ENCODE data around the gene ZNRF2. TPM values are rescaled to one million over a fixed set of nuclear protein-coding genes. Genes with fewer than 3 reads are reported as not detected.
"Not testable (repeated sequence)": the region's sequence is repeated elsewhere in the genome, so short reads cannot be mapped to it uniquely, and the experiment has no call there.

ZNRF2 gene
- total RNA-seq, 2 experiments from 2014 or later: 15.1 to 15.2 TPM

GRCh38 chr7:30251708-30252329, 32.6 kb upstream of the ZNRF2 start:
- ChIA-PET POLR2A (interaction anchor here (0.6 kb wide), 1 partner anchor 153 kb away, joined by 3 read pairs; no protein-coding TSS in a partner anchor), CTCF (interaction anchor here (1.1 kb wide), 2 partner anchors 24 to 190 kb away, joined by 3 to 5 read pairs; no protein-coding TSS in a partner anchor)
- H3K9me3 Mint-ChIP-seq (ENCODE audit: insufficient read depth): no peaks in the 10 kb centered on the region

GRCh38 chr7:30252885-30253795, 31.3 kb upstream of the ZNRF2 start:
- DNase-seq: no peak
- Mint-ChIP-seq H3K36me3 (ENCODE audit: low read depth) (no peaks in the 10 kb centered on the region), H3K4me3 (no peak overlapping the region), H3K27me3 (ENCODE audit: low read depth) (peaks cover 3% of the 10 kb centered on the region), H3K27ac (no peak overlapping the region), H3K4me1 (ENCODE audit: low read depth) (peaks cover 15% of the 10 kb centered on the region), H3K9me3 (ENCODE audit: insufficient read depth) (no peaks in the 10 kb centered on the region)
- ChIA-PET POLR2A (no interaction called here), CTCF (interaction anchor here (1.1 kb wide), 1 partner anchor 191 kb away, joined by 5 read pairs; no protein-coding TSS in a partner anchor)
- ATAC-seq: no peak

More at GRCh38 chr7:30251708-30252329, 32.6 kb upstream of the ZNRF2 start:
- H3K27ac Mint-ChIP-seq: no peak overlapping the region
- H3K27me3 Mint-ChIP-seq (ENCODE audit: low read depth): peaks cover 3% of the 10 kb centered on the region
- DNase-seq (no peak), ATAC-seq (no peak)
- H3K4me1 Mint-ChIP-seq (ENCODE audit: low read depth): peaks cover 15% of the 10 kb centered on the region
- H3K4me3 Mint-ChIP-seq: no peak overlapping the region
- H3K36me3 Mint-ChIP-seq (ENCODE audit: low read depth): no peaks in the 10 kb centered on the region

GRCh38 chr7:30253796-30254165, 30.6 kb upstream of the ZNRF2 start:
- DNase-seq (no peak), ATAC-seq (no peak)
- H3K36me3 Mint-ChIP-seq (ENCODE audit: low read depth): no peaks in the 10 kb centered on the region
- CTCF ChIA-PET: no interaction called here
- peaks cover 15% of the 10 kb centered on the region for H3K4me1 Mint-ChIP-seq (ENCODE audit: low read depth)
- no peak overlapping the region for H3K27ac Mint-ChIP-seq
- H3K4me3 Mint-ChIP-seq: no peak overlapping the region
- no peaks in the 10 kb centered on the region for H3K9me3 Mint-ChIP-seq (ENCODE audit: insufficient read depth)
- peaks cover 3% of the 10 kb centered on the region for H3K27me3 Mint-ChIP-seq (ENCODE audit: low read depth)
- POLR2A ChIA-PET: no interaction called here

GRCh38 chr7:30254248-30254647, 30.1 kb upstream of the ZNRF2 start:
- no peak overlapping the region for H3K27ac Mint-ChIP-seq
- no peaks in the 10 kb centered on the region for H3K36me3 Mint-ChIP-seq (ENCODE audit: low read depth)
- H3K9me3 Mint-ChIP-seq (ENCODE audit: insufficient read depth): no peaks in the 10 kb centered on the region
- ATAC-seq: no peak
- H3K4me3 Mint-ChIP-seq: no peak overlapping the region
- H3K4me1 Mint-ChIP-seq (ENCODE audit: low read depth): peaks cover 15% of the 10 kb centered on the region
- ChIA-PET CTCF (no interaction called here), POLR2A (no interaction called here)
- no peak for DNase-seq
- H3K27me3 Mint-ChIP-seq (ENCODE audit: low read depth): peaks cover 3% of the 10 kb centered on the region

GRCh38 chr7:30254717-30255063, 29.7 kb upstream of the ZNRF2 start:
- POLR2A ChIA-PET: no interaction called here
- no peak overlapping the region for H3K27ac Mint-ChIP-seq
- H3K9me3 Mint-ChIP-seq (ENCODE audit: insufficient read depth): no peaks in the 10 kb centered on the region
- peaks cover 3% of the 10 kb centered on the region for H3K27me3 Mint-ChIP-seq (ENCODE audit: low read depth)
- no peak for DNase-seq
- H3K4me1 Mint-ChIP-seq (ENCODE audit: low read depth): peaks cover 15% of the 10 kb centered on the region
- no peaks in the 10 kb centered on the region for H3K36me3 Mint-ChIP-seq (ENCODE audit: low read depth)
- ATAC-seq: no peak
- no peak overlapping the region for H3K4me3 Mint-ChIP-seq
- CTCF ChIA-PET: interaction anchor here (1.0 kb wide), 1 partner anchor 21 kb away, joined by 3 read pairs; no protein-coding TSS in a partner anchor

- Mint-ChIP-seq H3K4me3 (no peak overlapping the region), H3K4me1 (ENCODE audit: low read depth) (peaks cover 13% of the 10 kb centered on the region), H3K27me3 (ENCODE audit: low read depth) (peaks cover 3% of the 10 kb centered on the region), H3K9me3 (ENCODE audit: insufficient read depth) (no peaks in the 10 kb centered on the region), H3K27ac (no peak overlapping the region), H3K36me3 (ENCODE audit: low read depth) (no peaks in the 10 kb centered on the region)
- ATAC-seq (no peak), DNase-seq (no peak)
- POLR2A ChIA-PET: no interaction called here
- CTCF ChIA-PET: interaction anchor here (1.0 kb wide), 1 partner anchor 20 kb away, joined by 3 read pairs; no protein-coding TSS in a partner anchor
Measured at GRCh38 chr7:30255064-30255769, 29.2 kb upstream of the ZNRF2 start.

- H3K27ac Mint-ChIP-seq: no peak overlapping the region
- CTCF ChIA-PET: no interaction called here
- H3K27me3 Mint-ChIP-seq (ENCODE audit: low read depth): peaks cover 3% of the 10 kb centered on the region
- no peaks in the 10 kb centered on the region for H3K9me3 Mint-ChIP-seq (ENCODE audit: insufficient read depth)
- POLR2A ChIA-PET: no interaction called here
- H3K4me1 Mint-ChIP-seq (ENCODE audit: low read depth): peaks cover 9% of the 10 kb centered on the region
- ATAC-seq: no peak
- H3K4me3 Mint-ChIP-seq: no peak overlapping the region
- no peaks in the 10 kb centered on the region for H3K36me3 Mint-ChIP-seq (ENCODE audit: low read depth)
- no peak for DNase-seq
Measured at GRCh38 chr7:30256349-30256858, 28.0 kb upstream of the ZNRF2 start.

- no peaks in the 10 kb centered on the region for H3K36me3 Mint-ChIP-seq (ENCODE audit: low read depth)
- peaks cover 11% of the 10 kb centered on the region for H3K27me3 Mint-ChIP-seq (ENCODE audit: low read depth)
- no peak overlapping the region for H3K27ac Mint-ChIP-seq
- POLR2A ChIA-PET: no interaction called here
- ATAC-seq: no peak
- DNase-seq: no peak
- H3K4me1 Mint-ChIP-seq (ENCODE audit: low read depth): no peaks in the 10 kb centered on the region
- H3K9me3 Mint-ChIP-seq (ENCODE audit: insufficient read depth): no peaks in the 10 kb centered on the region
- H3K4me3 Mint-ChIP-seq: no peak overlapping the region
- CTCF ChIA-PET: interaction anchor here (1.0 to 2.0 kb wide), 2 partner anchors 16 to 92 kb away, joined by 3 to 6 read pairs; no protein-coding TSS in a partner anchor
Measured at GRCh38 chr7:30260246-30260768, 24.1 kb upstream of the ZNRF2 start.

GRCh38 chr7:30263090-30263710, 21.2 kb upstream of the ZNRF2 start:
- POLR2A ChIA-PET: interaction anchor here (0.6 kb wide), 1 partner anchor 439 kb away, joined by 3 read pairs; no protein-coding TSS in a partner anchor
- no peak overlapping the region for H3K27ac Mint-ChIP-seq
- CTCF ChIA-PET: interaction anchor here (0.9 kb wide), 1 partner anchor 301 kb away, joined by 3 read pairs; no protein-coding TSS in a partner anchor

GRCh38 chr7:30264052-30264451, 20.3 kb upstream of the ZNRF2 start:
- Mint-ChIP-seq H3K9me3 (ENCODE audit: insufficient read depth) (no peaks in the 10 kb centered on the region), H3K4me1 (ENCODE audit: low read depth) (no peaks in the 10 kb centered on the region), H3K36me3 (ENCODE audit: low read depth) (no peaks in the 10 kb centered on the region), H3K4me3 (no peak overlapping the region), H3K27me3 (ENCODE audit: low read depth) (peaks cover 13% of the 10 kb centered on the region), H3K27ac (no peak overlapping the region)
- POLR2A ChIA-PET: no interaction called here
- CTCF ChIA-PET: interaction anchor here (1.6 kb wide), 1 partner anchor 11 kb away, joined by 7 read pairs; no protein-coding TSS in a partner anchor
- ATAC-seq: no peak
- no peak for DNase-seq

More at GRCh38 chr7:30263090-30263710, 21.2 kb upstream of the ZNRF2 start:
- H3K36me3 Mint-ChIP-seq (ENCODE audit: low read depth): no peaks in the 10 kb centered on the region
- ATAC-seq: no peak
- peaks cover 13% of the 10 kb centered on the region for H3K27me3 Mint-ChIP-seq (ENCODE audit: low read depth)
- no peaks in the 10 kb centered on the region for H3K4me1 Mint-ChIP-seq (ENCODE audit: low read depth)
- DNase-seq: no peak
- no peaks in the 10 kb centered on the region for H3K9me3 Mint-ChIP-seq (ENCODE audit: insufficient read depth)
- H3K4me3 Mint-ChIP-seq: no peak overlapping the region

- CTCF ChIA-PET: interaction anchor here (1.6 kb wide), 1 partner anchor 10 kb away, joined by 7 read pairs; no protein-coding TSS in a partner anchor
- H3K36me3 Mint-ChIP-seq (ENCODE audit: low read depth); H3K4me1 Mint-ChIP-seq (ENCODE audit: low read depth); H3K4me3 Mint-ChIP-seq; H3K9me3 Mint-ChIP-seq (ENCODE audit: insufficient read depth); H3K27ac Mint-ChIP-seq; POLR2A ChIA-PET; DNase-seq; ATAC-seq: not testable (repeated sequence)
- peaks cover 13% of the 10 kb centered on the region for H3K27me3 Mint-ChIP-seq (ENCODE audit: low read depth)
Measured at GRCh38 chr7:30265189-30265588, 19.2 kb upstream of the ZNRF2 start.

Measured in activated CD8-positive, alpha-beta T cell treated with anti-CD3 and anti-CD28 coated beads, Interleukin-2, amount 10 ng/mL, durations not matched to agents 7 days and 5 days (primary cell).